Fibroblast of the aortic adventitia (primary cell): ENCODE measurements around the gene PAQR5. TPM values are rescaled to one million over a fixed set of nuclear protein-coding genes. Genes with fewer than 3 reads are reported as not detected.

Experiments
- DNase-seq: peaks from one replicate; pipeline ENCODE4 v3.0.0-alpha.2; 2010; ENCODE audit warnings: low read depth
- H3K4me3 ChIP-seq: 2 replicates; pipeline ENCODE4 v1.5.1; 2011; ENCODE audit warnings: low read depth, mild to moderate bottlenecking, control low read depth, low read length, moderate library complexity
- total RNA-seq: library from RNA; depleted of rRNA; stranded (reverse); fragments of >200 nt; gene quantifications from 2 replicates; pipeline ENCODE4 v1.2.3, GENCODE V29; 2012; ENCODE audit warnings: low replicate concordance
- TF ChIP-seq, protein P1 (sequence below): IDR thresholded peaks from 2 replicates; pipeline ENCODE4 v1.5.1; 2011; ENCODE audit warnings: mild to moderate bottlenecking, low read length, control low read depth, inconsistent platforms; ENCODE audit not compliant: insufficient read depth

Gene PAQR5
- total RNA-seq, 1 donor, result 13.2 TPM

GRCh38 chr15:69433831-69434230 lies 135.1 kb downstream of the PAQR5 start:
- TF ChIP-seq, protein P1, sequence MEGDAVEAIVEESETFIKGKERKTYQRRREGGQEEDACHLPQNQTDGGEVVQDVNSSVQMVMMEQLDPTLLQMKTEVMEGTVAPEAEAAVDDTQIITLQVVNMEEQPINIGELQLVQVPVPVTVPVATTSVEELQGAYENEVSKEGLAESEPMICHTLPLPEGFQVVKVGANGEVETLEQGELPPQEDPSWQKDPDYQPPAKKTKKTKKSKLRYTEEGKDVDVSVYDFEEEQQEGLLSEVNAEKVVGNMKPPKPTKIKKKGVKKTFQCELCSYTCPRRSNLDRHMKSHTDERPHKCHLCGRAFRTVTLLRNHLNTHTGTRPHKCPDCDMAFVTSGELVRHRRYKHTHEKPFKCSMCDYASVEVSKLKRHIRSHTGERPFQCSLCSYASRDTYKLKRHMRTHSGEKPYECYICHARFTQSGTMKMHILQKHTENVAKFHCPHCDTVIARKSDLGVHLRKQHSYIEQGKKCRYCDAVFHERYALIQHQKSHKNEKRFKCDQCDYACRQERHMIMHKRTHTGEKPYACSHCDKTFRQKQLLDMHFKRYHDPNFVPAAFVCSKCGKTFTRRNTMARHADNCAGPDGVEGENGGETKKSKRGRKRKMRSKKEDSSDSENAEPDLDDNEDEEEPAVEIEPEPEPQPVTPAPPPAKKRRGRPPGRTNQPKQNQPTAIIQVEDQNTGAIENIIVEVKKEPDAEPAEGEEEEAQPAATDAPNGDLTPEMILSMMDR, result no peak
- H3K4me3 ChIP-seq, result no peak overlapping the region
- no peak for DNase-seq

DNA sequence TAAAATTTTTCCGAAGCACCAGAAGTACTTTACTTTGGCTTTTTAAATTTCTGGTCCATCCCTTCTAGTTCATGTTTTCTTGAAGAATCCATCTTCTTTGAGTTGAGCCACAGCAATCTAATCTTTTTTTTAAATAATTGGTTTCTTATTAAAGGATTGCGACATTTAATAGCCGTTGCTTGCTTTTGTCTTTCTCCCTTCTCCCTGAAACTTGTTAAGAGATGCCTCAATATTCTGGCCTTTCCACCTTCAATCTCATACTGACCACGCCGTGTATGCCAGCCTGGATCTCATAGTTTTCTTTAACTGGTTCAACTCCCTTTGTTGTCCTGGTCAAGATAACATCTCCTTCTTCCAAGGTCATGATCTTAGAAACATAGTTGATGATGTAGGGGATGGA lies 135.5 kb downstream of the PAQR5 start:
- no peak for DNase-seq
- TF ChIP-seq, protein P1, result no peak
- H3K4me3 ChIP-seq, result no peak overlapping the region

DNA sequence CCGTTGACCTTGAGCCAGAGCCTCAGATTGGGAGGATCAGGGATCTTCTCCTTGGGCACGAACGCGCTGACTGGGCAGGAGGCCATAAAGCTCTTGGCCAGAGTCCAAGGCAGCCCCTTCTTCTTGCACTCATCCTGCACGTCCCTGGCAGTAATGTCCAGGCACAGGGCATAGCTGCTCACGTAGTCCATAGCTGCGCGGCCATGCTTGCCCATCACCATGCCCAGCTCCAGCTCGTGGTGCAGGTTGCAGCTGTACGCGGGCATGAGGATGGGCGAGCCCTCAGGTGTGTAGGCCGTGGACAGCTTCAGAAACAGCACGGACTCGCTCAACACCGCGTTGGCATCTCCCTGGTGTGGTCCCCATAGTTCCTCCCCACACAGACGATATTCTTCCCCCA lies 136.0 kb downstream of the PAQR5 start:
- TF ChIP-seq, protein P1, result no peak
- no peak for DNase-seq
- H3K4me3 ChIP-seq, result no peak overlapping the region

DNA sequence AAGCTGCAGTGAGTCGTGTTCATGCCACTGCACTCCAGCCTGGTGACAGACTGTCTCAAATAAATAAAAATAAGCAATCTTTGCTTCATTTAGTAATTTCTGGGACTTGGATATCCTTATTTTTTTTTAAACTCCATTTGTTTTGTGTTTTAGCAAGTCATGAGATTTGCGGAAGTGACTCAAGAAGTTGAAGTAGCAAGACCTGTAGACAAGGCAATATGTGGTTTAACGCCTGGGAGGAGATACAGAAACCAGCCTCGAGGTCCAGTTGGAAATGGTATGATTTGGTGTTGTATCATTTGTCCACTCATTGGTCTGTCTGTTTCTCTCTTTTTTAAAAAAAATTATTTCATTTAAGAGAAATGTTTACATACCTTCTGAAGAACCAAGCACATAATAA lies 137.3 kb downstream of the PAQR5 start:
- H3K4me3 ChIP-seq, result no peak overlapping the region
- no peak for DNase-seq
- TF ChIP-seq, protein P1, result no peak

DNA sequence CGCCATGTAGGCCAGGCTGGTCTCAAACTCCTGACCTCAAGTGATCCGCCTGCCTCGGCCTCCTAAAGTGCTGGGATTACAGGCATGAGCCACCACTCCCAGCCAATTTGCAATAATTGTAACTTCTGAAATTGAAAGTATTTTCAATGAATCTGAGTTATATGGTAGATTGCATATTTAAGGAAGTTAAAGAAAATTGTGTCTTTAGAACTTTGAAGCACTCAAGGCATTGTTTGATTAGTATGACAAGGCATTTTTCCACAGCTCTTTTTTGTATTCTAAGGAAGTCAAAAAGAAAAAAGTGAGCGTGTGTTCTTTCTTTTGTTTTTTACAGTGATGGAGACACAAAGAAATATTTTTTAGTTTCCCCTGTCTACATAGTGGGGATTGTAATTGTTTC lies 138.2 kb downstream of the PAQR5 start:
- DNase-seq, result no peak
- H3K4me3 ChIP-seq, result no peak overlapping the region
- TF ChIP-seq, protein P1, result no peak

DNA sequence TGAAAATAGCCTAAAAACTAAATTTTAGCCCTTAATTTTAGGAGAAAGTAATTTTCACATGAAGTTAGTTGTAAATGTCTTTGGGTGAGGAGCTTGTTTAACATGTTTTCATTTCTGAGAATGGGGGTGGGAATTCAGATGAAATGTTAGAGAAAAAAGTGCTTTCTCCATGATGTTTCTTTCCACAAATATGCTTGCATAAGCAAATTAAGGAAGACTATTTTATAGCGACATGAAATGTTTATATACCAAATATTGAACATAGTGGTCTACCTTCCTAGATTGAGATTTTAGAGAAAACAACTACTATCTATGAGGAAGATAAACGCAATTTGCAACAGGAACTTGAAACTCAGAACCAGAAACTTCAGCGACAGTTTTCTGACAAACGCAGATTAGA lies 140.9 kb downstream of the PAQR5 start:
- no peak overlapping the region for H3K4me3 ChIP-seq
- TF ChIP-seq, protein P1, result no peak
- DNase-seq, result no peak

- DNase-seq, result no peak
- H3K4me3 ChIP-seq, result no peak overlapping the region
- TF ChIP-seq, protein P1, result no peak
Measured at GRCh38 chr15:69443032-69443611, 144.4 kb downstream of the PAQR5 start.
